Stimulated activated CD4-positive, alpha-beta T cell treated with anti-CD3 and anti-CD28 coated beads, TNF-alpha, amount 100 ng/mL, for 24 hours (primary cell): Measurements from ENCODE around the gene VANGL1.

Experiments
- DNase-seq, 3 experiments: peaks; one replicate each; pipeline ENCODE4 v3.0.0-alpha.2; 2020; ENCODE audit warnings: low read depth in 3 of 3

Gene VANGL1

DNA sequence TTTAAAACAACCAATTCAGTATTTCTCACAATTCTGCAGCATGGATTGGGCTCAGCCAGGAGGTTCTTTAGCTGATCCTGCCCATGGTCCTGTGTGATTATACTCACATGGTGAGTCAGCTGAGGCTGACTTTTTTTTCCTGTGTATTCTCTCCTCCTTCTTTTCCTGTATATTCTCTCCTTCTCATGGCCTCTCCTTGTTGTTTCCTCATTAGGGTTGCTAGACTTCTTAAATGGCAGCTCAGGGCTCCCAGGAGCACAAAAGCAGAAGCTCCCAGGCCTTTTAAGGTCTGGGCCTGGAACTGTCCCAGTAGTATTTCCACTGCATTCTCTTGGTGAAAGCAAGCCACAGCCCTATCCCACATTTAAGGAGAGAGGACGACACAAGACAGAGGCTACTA is 26.8 kb downstream of the VANGL1 start:
- DNase-seq: no peak

- no peak for DNase-seq
Measured at GRCh38 chr1:115669002-115669673, 27.4 kb downstream of the VANGL1 start.

GRCh38 chr1:115669886-115670285 is 28.1 kb downstream of the VANGL1 start:
- DNase-seq: no peak

GRCh38 chr1:115670476-115671175 is 28.9 kb downstream of the VANGL1 start:
- no peak for DNase-seq

GRCh38 chr1:115671176-115671934 is 29.6 kb downstream of the VANGL1 start:
- DNase-seq: no peak

GRCh38 chr1:115672224-115673009 is 30.6 kb downstream of the VANGL1 start:
- DNase-seq: no peak

- no peak for DNase-seq
Measured at GRCh38 chr1:115676498-115677181, 34.9 kb downstream of the VANGL1 start.

GRCh38 chr1:115677182-115677555 is 35.4 kb downstream of the VANGL1 start:
- no peak for DNase-seq

DNA sequence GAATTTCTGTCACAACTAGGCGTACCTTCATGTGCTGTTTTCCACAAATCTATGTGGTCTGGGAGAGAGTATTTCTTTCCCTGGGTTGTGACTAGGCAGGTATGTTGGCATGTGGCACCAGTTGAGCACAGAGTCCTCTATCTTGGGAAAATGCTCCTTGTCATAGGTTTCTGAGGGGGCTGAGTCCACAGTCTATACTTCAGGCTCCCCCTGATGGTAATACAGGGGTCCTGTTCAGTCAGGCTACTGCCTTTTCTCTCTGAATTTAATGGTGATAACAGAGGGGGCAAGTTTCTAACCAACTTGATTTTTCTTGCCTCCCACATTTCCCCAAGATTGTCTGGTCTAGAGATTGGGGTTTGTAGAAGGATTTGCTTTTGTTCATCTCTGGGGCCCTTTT is 35.8 kb downstream of the VANGL1 start:
- DNase-seq: no peak

DNA sequence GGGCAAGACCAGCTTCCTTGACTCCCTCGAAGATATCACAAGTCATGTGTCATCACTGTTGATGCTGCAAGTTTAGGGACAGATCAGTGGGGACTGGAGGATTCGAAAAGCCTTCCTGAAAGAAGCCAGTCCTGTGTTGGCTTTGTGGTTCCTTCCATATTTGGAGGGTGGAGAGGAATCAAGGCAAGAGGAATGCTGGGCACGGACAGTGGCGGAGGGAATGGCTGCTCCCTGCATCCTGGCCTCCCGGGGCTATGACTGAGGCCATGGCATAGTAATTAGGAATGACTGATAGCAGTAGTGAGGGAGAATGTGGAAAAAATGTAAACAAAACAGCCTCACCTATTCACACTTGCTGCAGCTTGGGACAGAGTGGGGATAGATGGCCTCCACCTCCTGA is 36.4 kb downstream of the VANGL1 start:
- DNase-seq: no peak

DNA sequence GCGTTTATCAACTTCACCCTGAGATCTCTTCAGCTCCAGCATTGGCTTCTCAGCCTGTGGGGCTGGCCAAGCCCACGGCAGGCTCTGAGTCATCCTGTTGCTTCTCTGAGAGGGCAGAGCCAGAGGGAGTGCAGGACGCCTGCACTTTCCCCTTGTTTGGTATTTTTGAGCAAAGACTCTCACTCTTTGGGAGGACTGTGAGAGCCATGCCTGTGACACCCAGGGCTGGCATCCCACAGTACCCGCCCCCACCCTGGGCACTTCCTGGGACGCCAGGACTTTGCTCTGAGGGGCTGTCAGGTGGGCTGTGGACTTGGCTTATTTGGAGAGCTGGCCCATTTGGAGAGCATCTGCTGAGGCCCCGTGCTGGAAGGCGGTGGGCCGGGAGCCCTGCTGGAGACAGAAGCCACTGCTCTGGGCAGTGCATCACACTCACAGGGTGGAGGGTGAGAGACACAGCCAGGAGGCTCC is 37.4 kb downstream of the VANGL1 start:
- no peak for DNase-seq

DNA sequence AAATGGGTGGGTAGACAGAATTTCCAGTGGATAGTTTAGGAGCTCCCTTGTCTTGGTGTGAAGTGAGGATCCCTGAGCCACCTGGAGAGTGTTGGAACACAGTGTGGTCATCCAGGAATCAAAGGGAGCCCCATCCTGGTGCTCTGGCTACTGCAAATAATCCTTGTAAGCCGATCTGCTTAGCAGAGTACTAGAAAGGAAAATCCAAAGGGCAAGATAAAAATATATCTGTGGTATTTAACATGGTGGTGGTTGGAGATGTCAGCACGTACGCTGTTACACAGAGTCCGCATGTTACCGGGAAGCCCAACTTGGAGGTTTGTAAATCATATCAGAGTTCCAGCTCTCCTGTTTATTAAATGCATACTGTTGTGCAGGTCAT is 39.0 kb downstream of the VANGL1 start:
- DNase-seq: no peak

DNA sequence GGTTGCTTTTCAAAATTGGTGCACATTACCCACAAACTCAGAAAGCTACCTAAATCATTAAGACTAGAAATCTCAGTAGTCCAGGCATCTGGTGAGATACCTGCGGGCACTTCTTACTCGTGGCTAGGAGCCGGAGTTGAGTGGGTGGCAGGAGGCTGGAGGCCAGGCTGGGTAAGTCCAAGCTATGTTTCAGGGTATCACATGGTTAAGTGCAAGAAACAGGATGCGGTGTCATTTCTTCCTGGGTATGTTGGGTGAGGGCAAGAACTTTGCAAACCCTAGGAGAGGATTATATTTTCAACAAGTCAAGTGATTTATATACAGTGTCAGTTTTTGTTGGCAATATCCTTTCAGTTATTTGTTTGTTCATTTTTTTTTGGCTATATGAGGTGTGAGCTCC is 41.0 kb downstream of the VANGL1 start:
- no peak for DNase-seq

GRCh38 chr1:115685029-115685705 is 43.4 kb downstream of the VANGL1 start:
- no peak for DNase-seq

GRCh38 chr1:115687744-115688143 is 46.0 kb downstream of the VANGL1 start:
- DNase-seq: no peak

DNA sequence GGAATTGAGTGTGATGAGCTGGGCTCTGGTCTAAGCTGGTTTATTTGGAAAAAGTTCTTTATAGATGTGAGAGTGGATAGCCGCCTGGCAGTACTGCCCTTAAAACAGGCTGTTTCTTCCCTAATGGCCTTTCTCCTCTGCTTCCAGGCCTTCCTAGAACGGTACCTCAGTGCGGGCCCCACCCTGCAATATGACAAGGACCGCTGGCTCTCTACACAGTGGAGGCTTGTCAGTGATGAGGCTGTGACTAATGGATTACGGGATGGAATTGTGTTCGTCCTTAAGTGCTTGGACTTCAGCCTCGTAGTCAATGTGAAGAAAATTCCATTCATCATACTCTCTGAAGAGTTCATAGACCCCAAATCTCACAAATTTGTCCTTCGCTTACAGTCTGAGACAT is 49.2 kb downstream of the VANGL1 start:
- no peak for DNase-seq

DNA sequence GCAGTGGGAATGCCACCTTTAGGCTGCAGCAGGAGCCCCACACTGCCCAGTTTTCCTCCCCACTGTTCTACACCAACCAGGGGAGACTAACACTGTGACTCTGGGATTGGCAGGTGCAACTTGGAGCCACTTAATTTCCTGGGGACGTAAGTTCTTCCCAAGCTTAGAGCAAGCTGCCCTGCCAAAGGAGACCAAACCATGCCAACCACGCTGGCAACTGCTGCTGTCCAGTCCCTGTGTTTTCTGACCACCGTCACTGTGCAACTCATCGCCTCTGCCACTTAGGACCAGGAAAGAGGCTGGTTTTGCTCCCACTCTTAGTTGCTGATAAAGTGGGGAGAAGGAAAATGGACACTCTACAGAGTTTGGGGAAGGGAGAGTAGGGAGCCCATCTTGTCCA is 50.5 kb downstream of the VANGL1 start:
- no peak for DNase-seq

DNA sequence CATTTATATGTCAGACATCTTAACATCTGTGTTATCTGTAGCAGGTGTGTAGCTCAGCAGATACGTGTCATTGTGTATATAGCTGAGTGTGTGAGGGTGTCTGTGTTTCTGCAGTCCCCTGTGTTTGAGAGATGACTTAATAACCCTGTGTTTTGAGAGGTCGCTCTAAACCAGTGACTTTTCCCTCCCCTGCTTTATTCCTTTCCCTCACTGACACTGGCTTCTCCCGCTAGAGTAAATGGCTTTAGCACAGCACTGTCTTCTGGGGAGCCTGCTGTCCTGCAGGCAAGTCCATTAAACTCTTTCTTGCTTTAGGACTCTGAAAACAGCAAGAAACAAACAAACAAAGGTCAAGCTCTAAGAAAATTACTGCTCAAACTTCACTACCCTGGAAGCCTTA is 53.0 kb downstream of the VANGL1 start:
- no peak for DNase-seq

- DNase-seq: no peak
Measured at GRCh38 chr1:115697619-115698018, 55.8 kb downstream of the VANGL1 start.

- no peak for DNase-seq
Measured at GRCh38 chr1:115701090-115701489, 59.3 kb downstream of the VANGL1 start.

DNA sequence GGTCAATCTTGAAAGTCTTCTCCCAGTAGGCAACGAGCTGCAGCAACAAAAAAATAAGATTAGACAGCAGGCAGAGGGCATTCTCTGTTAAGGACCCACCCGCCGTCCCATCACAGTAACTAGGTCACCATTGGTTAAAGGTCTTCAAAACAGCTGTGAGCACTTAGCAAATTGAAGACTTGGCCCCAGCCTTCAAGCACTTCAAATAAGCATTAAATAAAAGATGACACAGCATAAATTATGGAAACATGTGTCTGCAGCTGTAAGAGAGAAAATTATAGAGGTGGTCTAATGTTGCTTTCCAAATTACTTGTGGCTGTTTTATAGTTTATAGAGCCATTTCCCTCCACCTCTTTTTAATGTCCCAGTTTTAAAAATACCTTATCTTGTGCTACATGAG is 61.2 kb downstream of the VANGL1 start:
- DNase-seq: no peak
